Endometrial microvascular endothelial cells (primary cell): Measurements from ENCODE around the gene ADSL. TPM values are rescaled to one million over a fixed set of nuclear protein-coding genes. Genes with fewer than 3 reads are reported as not detected.
"Not testable (repeated sequence)": the region's sequence is repeated elsewhere in the genome, so short reads cannot be mapped to it uniquely, and the experiment has no call there.

Source experiments
- in situ Hi-C: cut with HindIII; loops from 2 replicates; pipeline ENCODE4 v1.10.0; 2017; ENCODE audit warnings: low sequenced_read_pairs, low pct_unique_long_range_greater_than_20kb; ENCODE audit errors: inconsistent ontology term
- total RNA-seq: library from RNA; depleted of rRNA; stranded (reverse); fragments of >200 nt; gene quantifications from one replicate; pipeline ENCODE4 v1.2.3, GENCODE V29; 2015; ENCODE audit errors: inconsistent ontology term

ADSL gene
- total RNA-seq, 1 donor from 2014 or later = 209 TPM

DNA sequence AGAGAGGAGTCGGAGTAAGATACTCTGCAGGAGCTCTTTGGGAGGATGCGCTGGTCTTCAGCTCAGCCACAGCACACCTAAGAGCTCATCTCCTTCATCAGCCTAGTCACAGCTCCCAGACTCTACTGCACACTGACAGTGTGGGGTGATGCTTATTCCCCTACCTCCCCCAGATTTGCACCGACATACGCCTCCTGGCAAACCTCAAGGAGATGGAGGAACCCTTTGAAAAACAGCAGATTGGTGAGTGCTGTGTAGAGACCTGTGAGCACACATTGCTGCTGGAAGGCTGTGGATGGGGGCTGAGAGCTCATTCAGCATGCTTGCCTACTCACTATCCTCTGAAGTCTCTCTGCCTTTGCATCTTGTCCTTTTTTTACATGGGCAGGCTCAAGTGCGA lies 14.8 kb downstream of the ADSL start:
- in situ Hi-C loops = no loop called here

DNA sequence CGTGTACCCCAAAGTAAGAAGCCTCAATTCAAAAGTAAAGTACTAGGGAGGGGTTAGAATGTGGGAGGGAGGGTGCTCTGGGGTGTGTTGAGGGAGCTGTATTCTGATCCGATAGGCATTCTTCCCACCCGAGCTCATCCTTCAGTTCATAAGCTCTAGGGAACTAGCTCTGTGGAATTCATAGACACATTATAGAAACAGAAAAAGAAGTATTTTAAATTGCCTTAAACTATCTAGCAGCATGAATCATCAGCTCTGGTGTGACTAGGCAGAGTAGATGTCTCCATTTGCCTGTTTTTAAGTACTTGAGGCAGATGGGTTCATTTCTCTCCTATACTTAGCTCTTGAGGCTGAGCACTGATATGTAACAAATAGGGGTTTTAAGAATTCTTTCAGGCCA lies 16.8 kb downstream of the ADSL start:
- in situ Hi-C loops = no loop called here

GRCh38 chr22:40364431-40364830 lies 18.1 kb downstream of the ADSL start:
- in situ Hi-C loops = no loop called here

DNA sequence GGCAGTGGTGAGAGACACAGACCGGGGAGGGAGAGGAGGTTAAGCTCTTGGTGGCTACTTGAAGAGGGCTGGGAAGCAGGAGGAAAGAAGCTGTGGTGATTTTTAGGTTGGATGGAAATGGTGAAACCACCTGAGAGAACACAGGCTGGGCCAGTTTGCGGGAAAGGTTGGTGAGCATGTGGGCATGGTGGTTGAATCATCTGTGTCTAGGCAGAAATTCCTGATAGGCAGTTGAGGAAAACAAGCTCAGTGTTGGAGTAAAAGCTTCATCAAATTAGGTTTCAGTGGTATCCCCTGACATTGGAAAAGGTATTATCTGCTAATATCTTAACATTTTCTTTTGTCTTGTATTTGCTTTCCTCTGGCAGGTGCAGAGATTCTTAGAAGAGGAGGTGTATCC lies 19.8 kb downstream of the ADSL start:
- in situ Hi-C loops = no loop called here

GRCh38 chr22:40367342-40367741 lies 21.0 kb downstream of the ADSL start:
- in situ Hi-C loops = no loop called here

DNA sequence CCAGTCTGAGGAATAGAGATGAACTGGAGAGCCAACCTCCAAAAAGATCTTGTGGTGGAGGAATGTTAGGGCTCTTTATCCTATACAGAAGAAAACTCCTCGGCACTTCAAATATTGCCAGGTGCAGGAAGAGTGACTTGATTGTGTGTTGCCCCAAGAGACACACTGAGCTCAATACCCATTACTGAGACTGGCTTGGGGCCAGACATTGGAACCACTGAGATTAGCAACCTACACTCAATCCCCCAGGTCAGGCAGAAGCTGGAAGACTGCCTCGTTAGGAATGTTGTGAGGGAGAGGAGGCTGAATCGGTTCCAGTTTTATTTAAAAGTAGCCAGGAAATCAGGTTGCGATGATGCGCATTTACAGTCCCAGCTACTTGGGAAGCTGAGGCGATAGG lies 21.7 kb downstream of the ADSL start:
- in situ Hi-C loops = no loop called here

DNA sequence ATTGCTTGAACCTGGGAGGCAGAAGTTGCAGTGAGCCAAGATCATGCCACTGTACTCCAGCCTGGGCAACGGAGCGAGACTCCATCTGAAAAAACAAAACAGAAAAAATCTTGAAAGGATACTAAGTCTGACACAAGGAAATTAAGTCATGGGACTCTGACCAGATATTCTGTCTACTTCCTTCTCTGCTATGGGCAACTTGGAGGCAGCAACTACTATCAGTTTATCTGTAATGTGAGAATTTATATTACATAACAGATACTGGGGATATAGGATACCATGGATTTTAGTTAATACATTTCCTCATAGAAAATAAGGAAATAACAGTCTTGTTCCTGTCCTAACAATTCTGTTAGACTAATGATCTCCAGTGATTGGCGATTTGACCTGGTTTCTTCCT lies 22.5 kb downstream of the ADSL start:
- in situ Hi-C loops = no loop called here

DNA sequence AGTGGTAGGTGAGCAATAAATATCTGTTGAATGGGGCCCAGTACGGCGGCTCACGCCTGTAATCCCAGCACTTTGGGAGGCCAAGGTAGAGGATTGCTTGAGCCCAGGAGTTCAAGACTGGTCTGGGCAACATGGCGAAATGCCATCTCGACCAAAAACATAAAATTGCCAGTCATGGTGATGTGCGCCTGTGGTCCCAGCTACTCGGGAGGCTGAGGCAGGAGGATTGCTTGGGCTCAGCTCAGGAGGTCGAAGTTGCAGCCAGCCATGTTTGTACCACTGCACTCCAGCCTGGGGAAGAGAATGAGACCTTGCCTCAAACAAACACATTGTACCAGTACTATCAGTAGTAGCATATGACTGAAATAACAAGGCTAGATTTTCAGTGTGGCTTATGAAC lies 28.3 kb downstream of the ADSL start:
- in situ Hi-C loops = no loop called here

DNA sequence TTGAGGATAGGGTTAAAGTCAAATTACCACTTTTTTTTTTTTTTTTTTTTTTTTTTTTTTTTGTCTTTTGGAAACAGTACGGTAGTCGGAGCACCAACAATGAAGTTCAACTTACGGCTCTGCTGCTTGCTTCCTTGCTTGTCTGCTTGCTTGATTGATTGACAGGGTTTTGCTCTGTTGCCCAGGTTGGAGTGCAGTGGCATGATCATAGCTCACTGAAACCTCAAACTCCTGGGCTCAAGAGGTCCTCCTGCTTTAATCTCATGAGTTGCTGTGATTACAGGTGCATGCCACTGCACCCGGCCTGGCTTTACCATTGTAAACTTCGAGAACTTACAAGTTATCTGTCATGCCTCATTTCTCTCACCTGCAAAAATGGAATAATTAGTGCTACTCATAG lies 29.8 kb downstream of the ADSL start:
- in situ Hi-C loops = no loop called here

GRCh38 chr22:40377931-40378330 lies 31.6 kb downstream of the ADSL start:
- in situ Hi-C loops = no loop called here

DNA sequence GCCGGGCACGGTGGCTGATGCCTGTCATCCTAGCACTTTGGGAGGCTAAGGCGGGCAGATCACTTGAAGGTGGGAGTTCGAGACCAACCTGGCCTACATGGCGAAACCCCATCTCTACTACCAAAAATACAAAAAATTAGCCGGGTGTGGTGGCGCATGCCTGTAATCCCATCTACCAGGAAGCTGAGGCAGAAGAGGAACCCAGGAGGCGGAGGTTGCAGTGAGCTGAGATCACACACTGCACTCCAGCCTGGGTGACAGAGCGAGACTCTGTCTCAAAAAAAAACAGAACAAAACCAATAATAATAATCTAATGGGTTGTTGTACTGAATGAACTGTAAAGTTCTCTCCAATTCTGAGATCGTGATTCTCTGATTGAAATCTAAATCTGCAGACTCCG lies 32.1 kb downstream of the ADSL start:
- in situ Hi-C loops = not testable (repeated sequence)

DNA sequence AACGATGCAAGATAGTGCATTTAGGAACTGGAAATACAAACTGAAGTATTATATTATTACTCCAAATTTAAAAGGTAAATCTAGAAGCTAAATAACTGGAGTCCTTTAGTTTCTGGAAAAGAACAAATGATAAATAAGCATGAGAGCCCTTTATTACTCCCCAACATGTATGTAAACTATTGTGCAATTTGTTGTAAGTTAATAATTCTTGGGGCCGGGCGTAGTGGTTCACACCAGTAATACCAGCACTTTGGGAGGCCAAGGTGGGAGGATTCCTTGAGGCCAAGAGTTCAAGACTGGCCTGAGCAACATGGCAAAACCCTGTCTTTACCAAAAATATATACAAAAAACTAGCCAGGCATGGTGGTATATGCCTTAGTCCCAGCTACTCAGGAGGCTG lies 35.2 kb downstream of the ADSL start:
- in situ Hi-C loops = no loop called here

GRCh38 chr22:40383905-40384304 lies 37.6 kb downstream of the ADSL start:
- in situ Hi-C loops = no loop called here

DNA sequence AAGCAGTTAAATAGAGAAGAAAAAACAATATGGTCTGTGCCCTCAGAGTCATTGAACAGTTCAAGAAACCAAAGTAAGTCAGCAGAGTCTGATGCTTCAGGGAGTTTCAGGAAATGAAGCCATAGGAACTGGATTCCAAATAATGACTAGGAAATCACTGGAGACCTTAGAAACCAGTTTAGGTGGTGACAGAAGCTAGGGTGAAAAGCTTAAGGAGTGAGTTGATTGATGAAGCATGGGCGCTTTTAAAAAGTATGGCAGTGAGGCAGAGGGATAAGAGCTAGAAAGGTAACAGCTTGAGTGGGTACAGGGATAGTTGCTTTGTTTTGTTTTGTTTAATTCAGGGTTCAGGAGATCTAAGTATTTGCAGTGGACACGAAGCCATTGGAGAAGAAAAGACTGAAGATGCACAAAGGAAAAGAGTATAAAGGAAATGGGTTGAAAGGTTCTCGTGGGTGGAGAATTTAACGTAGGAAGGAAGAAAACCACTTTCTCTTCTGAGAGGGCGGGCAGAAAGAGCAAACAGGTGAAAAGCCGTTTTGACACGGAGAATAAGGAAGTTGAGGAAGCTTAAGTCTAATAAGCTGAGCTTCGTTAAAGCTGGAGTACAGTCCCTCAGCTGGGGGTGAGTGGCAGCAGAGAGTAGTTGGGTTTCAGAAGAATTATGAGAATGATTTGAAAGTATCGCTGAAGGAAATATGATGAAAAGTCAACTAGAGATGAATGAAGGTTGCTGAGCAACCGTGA lies 38.9 kb downstream of the ADSL start:
- in situ Hi-C loops = no loop called here

DNA sequence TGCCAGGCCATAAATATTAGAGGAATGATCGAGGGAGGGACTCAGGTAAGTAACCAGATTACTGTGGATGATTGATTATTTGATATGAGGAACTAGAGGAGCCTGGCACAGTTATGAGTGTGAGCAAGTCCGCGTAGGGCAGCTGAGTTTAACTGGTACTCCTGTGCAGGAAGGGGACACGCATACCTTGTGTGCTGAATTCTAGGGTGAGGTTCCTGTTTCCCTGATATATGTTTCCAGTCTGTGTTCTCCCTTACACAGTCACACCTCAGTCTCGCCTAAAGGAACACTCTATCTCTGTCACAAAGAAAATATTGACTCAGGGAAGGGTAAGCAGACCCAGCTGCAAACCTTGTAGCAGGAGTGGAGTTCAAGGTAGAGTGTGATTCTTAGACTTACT lies 41.4 kb downstream of the ADSL start:
- in situ Hi-C loops = no loop called here

GRCh38 chr22:40388231-40388630 lies 41.9 kb downstream of the ADSL start:
- in situ Hi-C loops = no loop called here

GRCh38 chr22:40391417-40391816 lies 45.1 kb downstream of the ADSL start:
- in situ Hi-C loops = no loop called here

- in situ Hi-C loops = no loop called here
These were observed 46.3 kb downstream of the ADSL start for GRCh38 chr22:40392618-40393017.

- in situ Hi-C loops = no loop called here
These were observed 48.3 kb downstream of the ADSL start for GRCh38 chr22:40394607-40395006.

DNA sequence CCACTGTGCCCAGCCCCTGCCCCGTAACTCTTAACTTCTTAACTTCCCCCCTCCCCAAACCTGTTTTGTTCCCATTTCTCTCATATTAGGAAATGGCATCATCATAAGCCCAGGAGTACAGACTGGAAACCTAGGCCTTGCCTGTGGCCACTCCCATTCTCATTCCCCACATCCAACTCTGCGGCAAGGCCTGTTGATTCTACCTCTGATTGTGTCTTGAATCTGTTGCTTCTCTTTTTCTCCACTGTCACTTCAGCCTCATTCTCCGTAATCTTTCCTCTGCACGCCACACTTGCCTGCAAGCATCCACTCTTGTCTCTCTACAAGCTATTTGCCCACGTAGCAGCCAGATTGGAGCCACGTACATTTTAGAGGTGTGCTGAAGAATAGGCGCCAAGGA lies 49.3 kb downstream of the ADSL start:
- in situ Hi-C loops = no loop called here

DNA sequence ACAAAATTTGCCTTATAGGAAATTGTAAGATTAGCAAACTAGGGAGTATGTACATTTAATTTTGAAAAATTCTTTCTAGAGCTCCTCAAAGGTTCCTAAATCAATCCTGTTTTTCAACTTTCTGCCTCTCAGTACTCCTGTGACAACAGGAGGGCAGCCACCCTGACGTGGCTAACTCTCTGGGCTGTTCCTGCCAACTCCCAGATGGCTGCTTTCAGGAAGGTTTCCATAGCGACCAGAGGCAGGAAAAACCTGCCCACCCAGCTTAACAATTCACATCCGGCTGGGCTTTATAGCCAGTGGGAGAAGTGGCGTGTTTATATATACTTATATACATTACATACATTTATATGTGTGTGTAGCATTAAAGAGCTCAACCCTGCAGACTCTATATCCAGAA lies 50.6 kb downstream of the ADSL start:
- in situ Hi-C loops = no loop called here
